AG10803 (cell line): ENCODE results near the gene RPL3.
"Not testable (repeated sequence)": the region's sequence is repeated elsewhere in the genome, so short reads cannot be mapped to it uniquely, and the experiment has no call there.

ENCODE experiments used
- DNase-seq: peaks from one replicate; pipeline ENCODE4 v3.0.0; 2010; ENCODE audit warnings: low read depth
- H3K4me3 ChIP-seq: 2 replicates; pipeline ENCODE4 v1.5.1; 2011; ENCODE audit warnings: mild to moderate bottlenecking, low read length, control low read depth
- CTCF ChIP-seq: conservative IDR thresholded peaks from 2 replicates; pipeline ENCODE4 v1.5.1; 2011; ENCODE audit warnings: mild to moderate bottlenecking, low read length, control low read depth, inconsistent platforms

The RPL3 gene

GRCh38 chr22:39359659-39360195 is 40.3 kb upstream of the RPL3 start:
- no peak overlapping the region for H3K4me3 ChIP-seq
- DNase-seq: no peak
- TF ChIP-seq CTCF: no peak

GRCh38 chr22:39358197-39358596 is 38.8 kb upstream of the RPL3 start:
- not testable (repeated sequence) for H3K4me3 ChIP-seq, DNase-seq

- not testable (repeated sequence) for DNase-seq, H3K4me3 ChIP-seq
These were observed 38.0 kb upstream of the RPL3 start for GRCh38 chr22:39357110-39358108.

GRCh38 chr22:39356464-39356863 is 37.0 kb upstream of the RPL3 start:
- no peak overlapping the region for H3K4me3 ChIP-seq
- DNase-seq: no peak
- no peak for TF ChIP-seq CTCF

GRCh38 chr22:39355805-39356204 is 36.4 kb upstream of the RPL3 start:
- not testable (repeated sequence) for DNase-seq

GRCh38 chr22:39355080-39355479 is 35.7 kb upstream of the RPL3 start:
- H3K4me3 ChIP-seq: no peak overlapping the region
- DNase-seq: no peak
- no peak for TF ChIP-seq CTCF

More at GRCh38 chr22:39355805-39356204, 36.4 kb upstream of the RPL3 start:
- H3K4me3 ChIP-seq: not testable (repeated sequence)

- no peak for DNase-seq
- no peak overlapping the region for H3K4me3 ChIP-seq
- no peak for TF ChIP-seq CTCF
These were observed 33.9 kb upstream of the RPL3 start for GRCh38 chr22:39353346-39353745.

GRCh38 chr22:39352306-39352891 is 33.0 kb upstream of the RPL3 start:
- TF ChIP-seq CTCF: no peak
- no peak overlapping the region for H3K4me3 ChIP-seq
- no peak for DNase-seq
